Stimulated activated CD8-positive, alpha-beta memory T cell treated with anti-CD3 and anti-CD28 coated beads, Interleukin-12 subunit alpha, Interleukin-12 subunit beta, amount 100 ng/mL, for 24 hours (primary cell): ENCODE data around the gene MOAP1.
"Not testable (repeated sequence)": the region's sequence is repeated elsewhere in the genome, so short reads cannot be mapped to it uniquely, and the experiment has no call there.

Experiments
- DNase-seq: peaks from one replicate; pipeline ENCODE4 v3.0.0-alpha.2; 2020; ENCODE audit errors: extremely low read depth

MOAP1 gene

GRCh38 chr14:93185349-93185720 is 638 bp upstream of the MOAP1 start:
- no peak for DNase-seq

GRCh38 chr14:93183596-93184317 is 940 bp downstream of the MOAP1 start:
- no peak for DNase-seq

DNA sequence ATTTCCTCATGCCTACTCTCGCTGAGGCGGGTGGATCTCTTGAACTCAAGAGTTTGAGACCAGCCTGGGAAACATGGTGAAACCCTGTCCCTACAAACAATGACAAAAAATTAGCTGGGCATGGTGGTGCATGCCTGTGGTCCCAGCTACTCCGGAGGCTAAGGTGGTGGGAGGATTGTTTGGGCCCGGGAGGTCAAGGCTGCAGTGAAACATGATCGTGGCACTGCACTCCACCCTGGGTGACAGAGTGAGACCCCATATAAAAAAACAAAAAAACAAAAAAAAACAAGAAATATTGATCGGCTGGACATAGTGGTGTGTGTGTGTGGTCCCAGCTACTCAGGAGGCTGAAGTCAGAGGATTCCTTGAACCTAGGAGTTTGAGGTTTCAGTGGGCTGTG is 9.2 kb downstream of the MOAP1 start:
- no peak for DNase-seq

- not testable (repeated sequence) for DNase-seq
Measured at GRCh38 chr14:93174731-93175130, 10.0 kb downstream of the MOAP1 start.

DNA sequence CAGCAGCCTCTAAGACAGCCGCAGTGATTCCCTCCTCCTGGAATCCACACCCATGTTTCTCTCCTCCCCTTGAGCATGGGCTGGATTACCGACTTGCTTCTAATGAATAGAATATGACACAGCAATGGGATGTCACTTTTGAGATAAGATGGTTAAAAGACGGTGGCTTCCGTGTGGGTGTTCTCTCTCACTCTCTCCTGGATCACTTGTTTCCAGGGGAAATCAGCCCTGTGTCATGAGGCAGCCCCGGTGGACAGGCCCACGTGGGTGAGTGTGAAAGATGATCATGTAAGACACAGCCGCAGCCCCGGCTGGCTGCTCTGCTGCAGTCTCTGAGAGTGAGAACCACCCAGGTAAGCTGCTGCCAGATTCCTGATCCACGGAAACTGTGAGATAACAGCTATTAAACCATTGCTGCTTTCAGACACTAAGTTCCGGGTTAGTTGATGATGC is 10.7 kb downstream of the MOAP1 start:
- DNase-seq, result no peak

- no peak for DNase-seq
Measured at GRCh38 chr14:93171376-93171775, 13.3 kb downstream of the MOAP1 start.

DNA sequence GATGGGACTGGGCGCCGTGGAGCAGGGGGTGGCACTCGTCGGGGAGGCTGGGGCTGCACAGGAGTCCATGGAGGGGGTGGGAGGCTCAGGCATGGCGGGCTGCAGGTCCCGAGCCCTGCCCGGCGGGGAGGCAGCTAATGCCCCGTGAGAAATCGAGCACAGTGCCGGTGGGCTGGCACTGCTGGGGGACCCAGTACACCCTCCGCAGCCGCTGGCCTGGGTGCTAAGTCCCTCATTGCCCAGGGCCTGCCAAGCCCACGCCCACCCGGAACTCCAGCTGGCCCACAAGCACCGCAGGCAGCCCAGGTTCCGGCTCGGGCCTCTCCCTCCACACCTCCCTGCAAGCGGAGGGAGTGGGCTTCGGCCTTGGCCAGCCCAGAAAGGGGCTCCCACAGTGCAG is 14.6 kb downstream of the MOAP1 start:
- not testable (repeated sequence) for DNase-seq

GRCh38 chr14:93169619-93170018 is 15.1 kb downstream of the MOAP1 start:
- DNase-seq, result not testable (repeated sequence)

GRCh38 chr14:93168610-93169009 is 16.1 kb downstream of the MOAP1 start:
- not testable (repeated sequence) for DNase-seq

GRCh38 chr14:93165271-93166265 is 19.1 kb downstream of the MOAP1 start:
- not testable (repeated sequence) for DNase-seq

DNA sequence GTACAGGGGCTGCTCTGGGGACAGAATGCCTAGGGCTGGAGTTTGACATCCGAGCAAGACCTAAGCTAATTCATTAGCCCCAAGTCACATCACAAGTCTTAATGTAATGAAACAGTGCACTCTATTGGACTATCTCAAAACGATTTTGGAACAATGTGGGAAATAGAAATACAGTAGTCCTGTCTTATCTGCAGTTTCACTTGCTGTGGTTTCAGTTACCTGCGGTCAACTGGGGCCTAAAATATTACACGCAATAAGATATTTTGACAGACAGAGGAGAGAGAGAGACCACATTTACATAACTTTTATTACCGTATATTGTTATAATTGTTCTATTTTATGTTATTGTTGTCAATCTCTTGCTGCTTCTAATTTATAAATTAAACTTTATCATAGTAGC is 21.1 kb downstream of the MOAP1 start:
- no peak for DNase-seq

- DNase-seq, result no peak
Measured at GRCh38 chr14:93161411-93161940, 23.2 kb downstream of the MOAP1 start.

- no peak for DNase-seq
Measured at GRCh38 chr14:93160353-93160801, 24.3 kb downstream of the MOAP1 start.

- not testable (repeated sequence) for DNase-seq
Measured at GRCh38 chr14:93159625-93160352, 24.9 kb downstream of the MOAP1 start.

GRCh38 chr14:93158349-93158748 is 26.3 kb downstream of the MOAP1 start:
- not testable (repeated sequence) for DNase-seq

GRCh38 chr14:93156693-93157369 is 27.9 kb downstream of the MOAP1 start:
- DNase-seq, result no peak

DNA sequence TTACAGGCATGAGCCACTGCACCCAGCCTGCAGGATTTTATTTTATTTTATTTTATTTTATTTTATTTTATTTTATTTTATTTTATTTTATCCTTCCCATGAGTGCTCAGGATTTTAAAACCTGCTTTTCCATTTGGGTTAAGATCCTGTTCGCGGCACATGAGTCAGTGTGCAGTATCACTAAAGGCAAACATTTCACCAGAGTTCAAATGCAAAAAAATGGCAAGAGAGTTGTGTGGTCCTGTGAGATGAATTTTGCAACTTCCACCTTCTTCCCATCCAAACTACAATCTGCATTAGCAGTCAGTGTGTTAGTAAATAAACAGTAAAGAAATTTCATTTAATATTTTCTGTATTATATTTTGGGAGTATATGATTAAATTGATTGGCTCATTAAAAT is 29.0 kb downstream of the MOAP1 start:
- no peak for DNase-seq

- no peak for DNase-seq
Measured at GRCh38 chr14:93153121-93153520, 31.6 kb downstream of the MOAP1 start.

GRCh38 chr14:93150227-93151208 is 34.2 kb downstream of the MOAP1 start:
- DNase-seq, result no peak

GRCh38 chr14:93148979-93149378 is 35.7 kb downstream of the MOAP1 start:
- DNase-seq, result no peak
